ENCODE measurements around the gene TMEM30B.
A peak's percentile ranks its signal among the peaks of the same experiment; 100 is the strongest.
"Not testable (repeated sequence)": the region's sequence is repeated elsewhere in the genome, so short reads cannot be mapped to it uniquely, and the experiment has no call there.

TMEM30B gene

DNA sequence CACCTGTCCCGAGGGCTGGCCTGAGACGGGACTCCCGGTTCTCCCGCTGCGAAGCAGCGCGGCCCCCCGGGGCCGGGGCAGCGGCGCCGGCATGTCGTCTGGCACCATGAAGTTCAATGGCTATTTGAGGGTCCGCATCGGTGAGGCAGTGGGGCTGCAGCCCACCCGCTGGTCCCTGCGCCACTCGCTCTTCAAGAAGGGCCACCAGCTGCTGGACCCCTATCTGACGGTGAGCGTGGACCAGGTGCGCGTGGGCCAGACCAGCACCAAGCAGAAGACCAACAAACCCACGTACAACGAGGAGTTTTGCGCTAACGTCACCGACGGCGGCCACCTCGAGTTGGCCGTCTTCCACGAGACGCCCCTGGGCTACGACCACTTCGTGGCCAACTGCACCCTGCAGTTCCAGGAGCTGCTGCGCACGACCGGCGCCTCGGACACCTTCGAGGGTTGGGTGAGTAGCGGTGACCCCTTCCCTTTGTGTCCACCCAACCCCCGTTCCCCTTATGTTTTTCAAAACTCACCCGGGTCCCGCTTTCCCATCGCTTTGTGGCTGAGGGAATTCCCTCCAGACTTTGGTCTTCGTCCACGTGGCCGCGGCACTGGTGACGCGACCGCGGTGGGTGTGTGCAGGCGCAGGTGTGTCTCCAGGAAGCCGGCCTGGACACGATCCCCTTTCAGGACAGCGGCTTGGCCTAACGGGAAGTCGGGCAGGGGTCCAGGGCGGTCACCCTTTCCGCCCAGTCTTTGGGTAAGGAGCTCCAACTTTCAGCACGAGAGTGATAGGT, 41.1 kb upstream of the TMEM30B start:
- Histone ChIP-seq H3K4me1 (peaks cover 0 to 22% (median 12%) of the 10 kb centered on the region in 4 donors), H3K27me3 (peaks cover 0 to 19% of the 10 kb centered on the region in 2 donors), H3K9me3 (no peaks in the 10 kb centered on the region), H3K36me3 (no peaks in the 10 kb centered on the region), H3K27ac (peak overlapping the region; percentile 11 to 34), H3K4me3 (peak overlapping the region; percentile 53 to 58)
- TF ChIP-seq, protein P1, sequence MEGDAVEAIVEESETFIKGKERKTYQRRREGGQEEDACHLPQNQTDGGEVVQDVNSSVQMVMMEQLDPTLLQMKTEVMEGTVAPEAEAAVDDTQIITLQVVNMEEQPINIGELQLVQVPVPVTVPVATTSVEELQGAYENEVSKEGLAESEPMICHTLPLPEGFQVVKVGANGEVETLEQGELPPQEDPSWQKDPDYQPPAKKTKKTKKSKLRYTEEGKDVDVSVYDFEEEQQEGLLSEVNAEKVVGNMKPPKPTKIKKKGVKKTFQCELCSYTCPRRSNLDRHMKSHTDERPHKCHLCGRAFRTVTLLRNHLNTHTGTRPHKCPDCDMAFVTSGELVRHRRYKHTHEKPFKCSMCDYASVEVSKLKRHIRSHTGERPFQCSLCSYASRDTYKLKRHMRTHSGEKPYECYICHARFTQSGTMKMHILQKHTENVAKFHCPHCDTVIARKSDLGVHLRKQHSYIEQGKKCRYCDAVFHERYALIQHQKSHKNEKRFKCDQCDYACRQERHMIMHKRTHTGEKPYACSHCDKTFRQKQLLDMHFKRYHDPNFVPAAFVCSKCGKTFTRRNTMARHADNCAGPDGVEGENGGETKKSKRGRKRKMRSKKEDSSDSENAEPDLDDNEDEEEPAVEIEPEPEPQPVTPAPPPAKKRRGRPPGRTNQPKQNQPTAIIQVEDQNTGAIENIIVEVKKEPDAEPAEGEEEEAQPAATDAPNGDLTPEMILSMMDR (IDR thresholded peaks at IDR 0.05), result no peak
- intact Hi-C loops (cut with DNase I; ENCODE audit: low total_unique reads), result no loop called here
- DNase-seq, result peak in 1 of 2 donors; percentile 70

- peak within 1 kb of the TSS; percentile 11 to 34 for H3K27ac ChIP-seq
Measured at GRCh38 chr14:61321385-61322010, 40.4 kb upstream of the TMEM30B start, which contains the start of gene PRKCH. Gene PRKCH, plus strand, starts transcription at chr14:61321579. Its CDS starts 523 bp downstream, at chr14:61322102.

GRCh38 chr14:61320806-61321384, 39.8 kb upstream of the TMEM30B start:
- intact Hi-C loops (cut with DNase I; ENCODE audit: low total_unique reads), result no loop called here
- Histone ChIP-seq H3K27ac (peak overlapping the region in 1 of 2 donors; percentile 34), H3K9me3 (no peaks in the 10 kb centered on the region), H3K36me3 (no peaks in the 10 kb centered on the region), H3K4me1 (peaks cover 0 to 22% (median 12%) of the 10 kb centered on the region in 4 donors), H3K27me3 (peaks cover 0 to 22% of the 10 kb centered on the region in 2 donors), H3K4me3 (peak overlapping the region; percentile 53 to 58)
- no peak for DNase-seq
- TF ChIP-seq, protein P1 (IDR thresholded peaks at IDR 0.05), result no peak

More at GRCh38 chr14:61321385-61322010, 40.4 kb upstream of the TMEM30B start, which contains the start of gene PRKCH:
- no peaks in the 10 kb centered on the region for H3K36me3 ChIP-seq
- DNase-seq, result peak; percentile 78 to 85
- H3K4me3 ChIP-seq, result peak within 1 kb of the TSS; percentile 53 to 58
- peaks cover 0 to 22% (median 12%) of the 10 kb centered on the region in 4 donors for H3K4me1 ChIP-seq
- TF ChIP-seq, protein P1 (IDR thresholded peaks at IDR 0.05), result no peak
- intact Hi-C loops (cut with DNase I; ENCODE audit: low total_unique reads), result no loop called here
- no peaks in the 10 kb centered on the region for H3K9me3 ChIP-seq
- H3K27me3 ChIP-seq, result peaks cover 0 to 22% of the 10 kb centered on the region in 2 donors

DNA sequence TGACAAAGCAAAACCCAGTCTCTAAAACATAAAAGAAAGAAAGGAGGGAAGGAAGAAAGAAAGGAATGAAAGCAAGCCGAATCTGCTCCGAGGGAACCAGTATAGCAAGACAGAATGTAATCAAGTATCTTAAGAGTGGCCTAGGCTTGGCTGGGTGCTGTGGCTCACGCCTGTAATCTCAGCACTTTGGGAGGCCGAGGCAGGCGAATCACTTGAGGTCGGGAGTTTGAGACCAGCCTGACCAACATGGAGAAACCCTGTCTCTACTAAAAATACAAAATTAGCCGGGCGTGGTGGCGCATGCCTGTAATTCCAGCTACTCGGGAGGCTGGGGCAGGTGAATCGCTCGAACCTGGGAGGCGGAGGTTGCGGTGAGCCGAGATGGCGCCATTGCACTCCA, 39.0 kb upstream of the TMEM30B start:
- H3K27me3 ChIP-seq, result peaks cover 0 to 22% of the 10 kb centered on the region in 2 donors
- H3K36me3 ChIP-seq; DNase-seq; H3K9me3 ChIP-seq; H3K4me3 ChIP-seq; H3K27ac ChIP-seq; intact Hi-C loops (cut with DNase I; ENCODE audit: low total_unique reads): not testable (repeated sequence)
- peaks cover 0 to 22% (median 12%) of the 10 kb centered on the region in 4 donors for H3K4me1 ChIP-seq

DNA sequence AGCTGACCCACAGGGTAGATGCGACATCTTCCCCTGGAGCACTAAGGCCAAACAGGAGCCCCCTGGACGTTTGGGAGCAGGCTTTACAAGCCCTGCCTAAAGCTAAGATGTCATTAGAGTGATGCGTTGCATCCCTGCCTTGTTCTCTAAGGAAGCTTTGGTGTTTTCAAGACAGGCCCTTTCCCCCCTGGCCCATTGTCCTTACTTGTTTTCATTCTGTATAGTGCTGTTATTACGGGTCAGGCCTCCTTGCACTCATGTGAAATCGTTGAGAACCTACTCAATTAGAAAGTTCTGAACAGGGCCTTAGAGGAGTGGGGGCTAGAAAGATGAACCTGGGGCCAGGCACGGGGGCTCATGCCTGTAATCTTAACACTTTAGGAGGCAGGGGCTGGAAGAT, 38.6 kb upstream of the TMEM30B start:
- Histone ChIP-seq H3K36me3 (no peaks in the 10 kb centered on the region), H3K27ac (no peak overlapping the region), H3K27me3 (peaks cover 0 to 22% of the 10 kb centered on the region in 2 donors), H3K4me1 (peaks cover 0 to 22% (median 12%) of the 10 kb centered on the region in 4 donors), H3K9me3 (no peaks in the 10 kb centered on the region), H3K4me3 (no peak overlapping the region)
- TF ChIP-seq, protein P1 (IDR thresholded peaks at IDR 0.05), result no peak
- intact Hi-C loops (cut with DNase I; ENCODE audit: low total_unique reads), result no loop called here
- DNase-seq, result no peak

Measured in tibial artery (tissue), 4 donors.